Lower leg skin (tissue), 3 donors: ENCODE measurements around the gene SLC25A6.

Experiments
- CTCF ChIP-seq, 3 donors: fragments of 450-650 bp; IDR thresholded peaks; one replicate each; pipeline ENCODE4 v1.5.1; 2016; ENCODE audit warnings: antibody characterized with exemption in 3 of 3, mild to moderate bottlenecking in 3 of 3, moderate library complexity in 2 of 3
- POLR2A ChIP-seq, 2 donors: fragments of 450-650 bp; IDR thresholded peaks; one replicate each; pipeline ENCODE4 v1.6.1; 2016 to 2017; ENCODE audit warnings: antibody characterized with exemption in 2 of 2, mild to moderate bottlenecking in 1 of 2, moderate library complexity in 1 of 2

- TF ChIP-seq CTCF (IDR thresholded peaks at IDR 0.05) (no peak), POLR2A (IDR thresholded peaks at IDR 0.05) (peak in 1 of 2 donors; percentile 13)
Measured at GRCh38 chrX:1392376-1393068, 609 bp upstream of the SLC25A6 start.
